HUDEP-2 (cell line): ENCODE measurements around the gene SLC27A6.
"Not testable (repeated sequence)": the region's sequence is repeated elsewhere in the genome, so short reads cannot be mapped to it uniquely, and the experiment has no call there.

Experiments used
- DNase-seq, 76 experiments: peaks; one replicate each; lab custom pipeline; 2025; ENCODE audit not compliant: unreplicated experiment in 76 of 76; lab: John Stamatoyannopoulos, UW

Gene SLC27A6

GRCh38 chr5:128965011-128965637 is at the start of gene SLC27A6:
Gene SLC27A6 (plus strand): TSS chr5:128965488. CDS start chr5:128966138, 650 bp downstream.
- no peak for DNase-seq

- no peak for DNase-seq
Observed at GRCh38 chr5:128919542-128919941, 45.7 kb upstream of the SLC27A6 start.

GRCh38 chr5:128920345-128921215 is 44.7 kb upstream of the SLC27A6 start:
- no peak for DNase-seq

GRCh38 chr5:128924299-128924698 is 41.0 kb upstream of the SLC27A6 start:
- no peak for DNase-seq

- no peak for DNase-seq
Observed at GRCh38 chr5:128925973-128926372, 39.3 kb upstream of the SLC27A6 start.

- DNase-seq = peak in 1 of 76 experiments; percentile 1
Observed at GRCh38 chr5:128927644-128928043, 37.6 kb upstream of the SLC27A6 start.

- DNase-seq = not testable (repeated sequence)
Observed at GRCh38 chr5:128932232-128932631, 33.1 kb upstream of the SLC27A6 start.

GRCh38 chr5:128943100-128943499 is 22.2 kb upstream of the SLC27A6 start:
- DNase-seq = not testable (repeated sequence)

GRCh38 chr5:128949847-128950546 is 15.3 kb upstream of the SLC27A6 start:
- no peak for DNase-seq

- DNase-seq = not testable (repeated sequence)
Observed at GRCh38 chr5:128951301-128951700, 14.0 kb upstream of the SLC27A6 start.

- no peak for DNase-seq
Observed at GRCh38 chr5:128956164-128956563, 9.1 kb upstream of the SLC27A6 start.

- no peak for DNase-seq
Observed at GRCh38 chr5:128962211-128962610, 3.1 kb upstream of the SLC27A6 start.

- DNase-seq = no peak
Observed at GRCh38 chr5:128965638-128966302, 482 bp downstream of the SLC27A6 start.

GRCh38 chr5:128966375-128966774 is 1.1 kb downstream of the SLC27A6 start:
- no peak for DNase-seq

GRCh38 chr5:128966846-128967245 is 1.6 kb downstream of the SLC27A6 start:
- DNase-seq = no peak

GRCh38 chr5:128973244-128973643 is 8.0 kb downstream of the SLC27A6 start:
- DNase-seq = no peak

- no peak for DNase-seq
Observed at GRCh38 chr5:128974567-128974966, 9.3 kb downstream of the SLC27A6 start.

GRCh38 chr5:128979761-128980160 is 14.5 kb downstream of the SLC27A6 start:
- no peak for DNase-seq

- DNase-seq = no peak
Observed at GRCh38 chr5:128980917-128981316, 15.6 kb downstream of the SLC27A6 start.

- DNase-seq = no peak
Observed at GRCh38 chr5:128984480-128984879, 19.2 kb downstream of the SLC27A6 start.

GRCh38 chr5:128988476-128988875 is 23.2 kb downstream of the SLC27A6 start:
- DNase-seq = no peak
